HG03442 (cell line): ENCODE results near the gene ZBTB16.

ENCODE experiments used
- ATAC-seq: cut with Tn5 transposase; IDR thresholded peaks from one replicate; pipeline ENCODE4 v1.9.1; 2021; ENCODE audit warnings: mild to moderate bottlenecking, moderate library complexity; ENCODE audit not compliant: unreplicated experiment

ZBTB16 gene

DNA sequence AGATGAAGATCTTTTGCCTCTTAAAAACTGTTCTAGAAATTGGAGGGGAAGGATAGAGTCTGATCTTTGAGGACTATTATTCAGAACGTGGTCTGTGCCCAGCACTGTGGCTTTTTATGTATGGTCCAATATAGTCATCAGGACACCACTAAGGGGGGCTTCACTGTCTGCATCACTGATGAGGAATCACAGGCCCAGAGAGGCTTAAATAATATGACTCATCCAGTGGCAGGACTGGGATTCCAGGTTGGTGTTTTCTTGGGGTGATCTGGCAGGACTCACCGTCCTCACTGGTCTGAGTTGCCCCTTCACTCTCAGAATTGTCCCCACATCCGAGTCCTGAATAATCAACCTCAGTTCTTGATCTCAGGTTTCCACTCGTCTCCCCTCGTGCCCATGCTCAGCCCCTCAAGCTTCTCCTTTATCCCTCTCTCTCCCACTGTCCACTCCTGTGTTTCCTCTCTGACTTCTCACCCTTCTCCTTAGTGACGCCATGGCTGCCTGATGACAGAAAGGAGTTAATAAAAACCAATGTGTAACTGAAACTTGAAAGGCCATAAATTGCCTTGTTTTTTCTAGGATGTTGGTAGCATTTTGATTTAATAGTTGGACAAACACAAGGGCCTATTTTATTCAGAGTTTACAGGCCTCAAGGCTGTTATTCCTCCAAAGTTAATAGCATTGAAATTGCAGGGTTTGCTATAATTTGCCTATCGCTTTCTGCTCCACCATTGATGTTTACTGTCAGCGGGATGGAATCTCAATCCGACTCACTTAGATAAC, 141.0 kb downstream of the ZBTB16 start:
- no peak for ATAC-seq

DNA sequence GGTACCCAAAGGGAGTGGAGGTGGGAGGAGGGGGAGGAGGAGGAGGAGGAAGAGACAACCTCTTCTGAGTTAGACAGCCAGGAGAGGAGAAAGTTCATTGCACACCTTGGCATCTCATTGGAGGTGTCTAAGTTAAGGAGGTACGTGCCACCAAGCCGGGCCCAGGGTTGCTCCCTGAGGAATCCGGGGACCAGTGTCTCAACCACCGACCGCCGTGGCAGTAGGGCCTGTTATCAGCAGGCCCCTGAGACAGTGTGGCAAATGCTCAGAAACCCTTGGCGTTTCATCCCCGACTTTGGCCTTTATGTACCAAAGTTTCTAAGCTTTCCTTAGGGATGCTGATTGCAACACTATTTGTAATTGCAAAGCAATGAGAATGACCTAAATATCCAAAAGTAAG, 141.7 kb downstream of the ZBTB16 start:
- ATAC-seq: no peak

DNA sequence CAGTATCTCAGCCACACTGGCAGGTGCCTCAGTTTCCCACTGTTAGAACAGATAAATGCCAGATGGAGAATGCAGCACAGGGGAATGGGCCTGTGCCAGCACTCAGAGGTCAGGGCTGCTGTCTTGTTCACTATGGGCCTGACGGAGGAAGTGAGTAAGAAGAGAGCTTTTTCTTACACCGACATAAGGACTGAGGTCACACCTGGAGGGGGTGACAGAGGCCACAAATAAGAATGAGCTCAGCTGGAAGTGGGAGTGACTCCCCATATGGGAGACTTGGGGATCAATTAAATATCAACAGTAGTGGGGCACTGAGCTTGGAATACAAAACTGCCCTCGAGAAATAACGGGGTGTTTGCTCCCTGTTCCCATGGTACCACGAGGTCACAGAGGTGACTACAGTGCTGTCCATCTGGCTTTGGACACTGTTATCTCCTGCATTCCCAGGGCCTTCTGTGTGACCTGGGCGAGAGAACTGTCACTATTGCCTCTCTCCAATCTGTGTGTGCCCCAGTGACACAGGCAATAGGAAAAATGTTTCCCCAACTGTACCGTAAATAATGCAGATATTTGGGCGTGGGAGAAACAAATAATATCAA, 142.6 kb downstream of the ZBTB16 start:
- no peak for ATAC-seq

DNA sequence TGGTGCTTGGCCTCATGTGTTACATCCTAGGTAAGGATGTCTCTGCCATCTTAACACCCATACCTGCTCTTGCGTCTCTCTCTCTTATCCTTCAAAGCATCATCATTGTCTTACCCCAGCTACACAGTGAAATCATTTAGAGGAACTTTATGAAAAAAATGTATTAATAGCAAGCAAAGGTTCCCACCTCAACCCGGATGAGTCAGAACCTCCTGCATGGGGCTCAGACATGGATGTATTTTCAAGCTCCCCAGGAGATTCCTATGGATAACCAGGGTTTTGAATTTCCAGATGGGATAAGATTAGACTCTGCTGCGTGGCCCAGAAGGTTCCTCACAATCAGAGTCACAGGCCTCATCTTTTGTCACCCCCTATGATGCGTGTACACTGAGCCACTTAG, 147.6 kb downstream of the ZBTB16 start:
- ATAC-seq: no peak

DNA sequence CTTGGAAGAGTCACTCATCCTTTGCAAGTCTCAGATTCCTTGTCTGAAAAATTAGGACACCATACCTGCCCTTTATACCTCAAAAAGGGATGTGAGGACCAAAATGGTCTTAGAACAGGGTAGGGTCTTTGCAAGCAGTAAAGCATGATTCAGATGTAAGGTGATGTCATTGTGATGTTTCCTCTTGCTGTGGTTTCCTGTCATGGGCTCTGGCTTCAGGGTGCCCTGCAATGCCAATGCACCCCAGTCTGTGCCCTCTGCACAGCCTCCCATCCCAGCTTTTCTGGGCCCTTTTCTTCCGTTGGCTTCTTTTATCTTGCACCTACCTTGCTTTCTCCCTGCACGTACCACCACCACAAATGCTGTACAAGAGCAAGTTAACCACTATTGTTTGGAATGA, 148.9 kb downstream of the ZBTB16 start:
- ATAC-seq: no peak

DNA sequence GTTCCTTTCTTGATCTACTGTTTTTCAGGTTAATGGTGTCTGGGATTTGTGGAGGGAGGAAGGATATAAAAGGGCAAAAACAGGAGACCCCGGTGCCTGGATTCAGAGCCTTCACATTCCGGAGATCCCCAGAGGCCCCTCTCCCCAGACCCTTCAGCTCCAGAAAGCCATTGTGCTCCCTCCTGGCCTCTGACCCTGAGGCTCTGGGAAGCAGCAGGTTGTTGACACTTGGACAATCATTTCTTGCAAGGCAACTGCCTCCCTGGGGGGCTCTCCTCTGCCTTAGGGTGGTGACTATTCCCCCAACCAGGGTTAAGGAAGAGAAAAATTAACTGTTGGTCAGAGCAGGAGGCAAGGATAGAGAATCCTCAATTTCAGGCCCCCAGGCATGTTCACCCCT, 149.8 kb downstream of the ZBTB16 start:
- ATAC-seq: no peak

DNA sequence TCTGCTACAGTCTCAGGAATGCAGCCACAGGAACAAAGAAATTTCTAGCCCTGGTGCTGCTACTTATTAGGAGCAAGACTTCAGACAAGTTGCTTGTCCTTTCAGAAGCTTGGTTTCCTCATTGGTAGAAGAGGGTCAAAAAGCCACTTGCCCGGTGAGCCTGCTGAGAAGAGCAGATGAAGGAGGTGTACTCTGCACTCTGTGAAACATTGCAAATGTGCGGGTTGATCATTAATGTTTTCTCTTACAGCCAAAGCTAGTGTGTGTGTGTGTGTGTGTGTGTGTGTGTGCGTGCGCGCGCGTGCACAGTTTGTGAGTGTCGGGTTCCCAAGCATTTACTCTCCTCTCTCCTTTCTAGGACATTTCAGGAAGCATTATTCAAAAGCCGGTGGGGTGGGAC, 150.4 kb downstream of the ZBTB16 start:
- ATAC-seq: no peak

DNA sequence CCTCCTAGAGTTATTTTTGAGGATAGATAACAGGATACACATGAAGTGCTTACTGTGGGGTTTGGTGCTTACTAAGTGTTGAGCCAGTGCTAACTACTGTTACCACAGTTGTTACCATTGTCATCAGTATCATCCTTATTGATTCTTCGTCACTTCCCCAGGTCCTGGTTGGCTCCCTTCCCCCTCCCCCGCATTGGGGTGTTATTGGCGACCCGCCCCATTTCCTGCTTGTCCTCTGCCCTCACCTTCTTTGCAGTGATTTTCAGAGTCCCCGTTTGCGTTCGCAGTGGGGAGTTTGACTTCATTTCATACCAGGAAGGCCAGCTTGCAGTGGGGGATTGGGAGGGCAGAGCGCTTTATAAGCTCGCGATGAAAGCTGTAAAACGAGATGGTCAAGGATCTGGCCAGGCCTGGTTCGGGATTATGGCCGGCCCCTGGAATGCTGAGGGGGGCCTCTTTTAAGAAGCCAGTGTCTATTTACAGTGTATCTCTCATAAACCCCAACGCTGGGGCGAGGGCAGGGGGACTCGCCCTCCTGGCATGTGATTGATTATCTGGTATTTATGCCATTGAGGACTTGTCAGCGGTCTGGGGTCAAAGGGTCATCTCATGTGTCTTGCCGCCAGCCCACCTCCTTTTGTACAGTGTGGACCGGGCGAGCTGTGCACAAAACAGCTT, 152.1 kb downstream of the ZBTB16 start:
- ATAC-seq: no peak

DNA sequence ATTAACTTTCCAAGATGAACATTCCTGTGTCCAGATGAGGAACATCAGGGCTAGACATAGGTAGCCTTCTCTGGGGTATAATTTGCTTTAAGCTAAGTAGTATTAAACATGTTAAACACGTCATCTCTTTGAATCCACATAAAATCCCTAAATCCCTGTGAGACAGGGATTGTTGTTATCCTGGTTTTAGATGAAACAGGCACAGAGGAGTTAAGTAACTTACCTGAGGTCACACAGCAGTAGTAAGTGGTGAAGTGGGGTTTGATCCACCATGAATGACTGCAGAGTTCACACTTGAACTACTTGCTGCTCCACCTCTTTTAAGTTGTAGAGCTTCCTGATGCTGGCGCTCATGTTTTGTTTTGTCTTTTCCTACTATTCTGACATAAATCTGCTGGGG, 154.1 kb downstream of the ZBTB16 start:
- ATAC-seq: no peak

DNA sequence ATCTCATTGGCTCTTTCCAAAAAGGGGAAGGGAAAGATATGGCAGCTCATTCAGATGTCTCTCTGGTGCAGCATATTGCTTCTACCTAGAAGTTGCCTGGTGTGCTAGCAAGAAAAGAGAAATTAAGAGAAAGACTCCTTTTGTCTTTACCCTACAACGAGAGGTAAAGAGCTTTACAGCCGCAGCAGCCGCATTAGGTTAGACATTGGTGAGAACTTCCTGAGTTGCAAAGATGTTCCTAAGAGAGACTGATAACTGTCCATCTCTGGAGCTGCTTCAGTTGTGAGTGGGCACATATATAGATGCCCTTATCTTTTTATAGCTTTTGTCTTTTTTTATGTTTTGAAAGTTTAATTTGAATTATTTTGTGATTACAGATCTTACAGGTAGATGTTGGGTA, 155.9 kb downstream of the ZBTB16 start:
- ATAC-seq: no peak

DNA sequence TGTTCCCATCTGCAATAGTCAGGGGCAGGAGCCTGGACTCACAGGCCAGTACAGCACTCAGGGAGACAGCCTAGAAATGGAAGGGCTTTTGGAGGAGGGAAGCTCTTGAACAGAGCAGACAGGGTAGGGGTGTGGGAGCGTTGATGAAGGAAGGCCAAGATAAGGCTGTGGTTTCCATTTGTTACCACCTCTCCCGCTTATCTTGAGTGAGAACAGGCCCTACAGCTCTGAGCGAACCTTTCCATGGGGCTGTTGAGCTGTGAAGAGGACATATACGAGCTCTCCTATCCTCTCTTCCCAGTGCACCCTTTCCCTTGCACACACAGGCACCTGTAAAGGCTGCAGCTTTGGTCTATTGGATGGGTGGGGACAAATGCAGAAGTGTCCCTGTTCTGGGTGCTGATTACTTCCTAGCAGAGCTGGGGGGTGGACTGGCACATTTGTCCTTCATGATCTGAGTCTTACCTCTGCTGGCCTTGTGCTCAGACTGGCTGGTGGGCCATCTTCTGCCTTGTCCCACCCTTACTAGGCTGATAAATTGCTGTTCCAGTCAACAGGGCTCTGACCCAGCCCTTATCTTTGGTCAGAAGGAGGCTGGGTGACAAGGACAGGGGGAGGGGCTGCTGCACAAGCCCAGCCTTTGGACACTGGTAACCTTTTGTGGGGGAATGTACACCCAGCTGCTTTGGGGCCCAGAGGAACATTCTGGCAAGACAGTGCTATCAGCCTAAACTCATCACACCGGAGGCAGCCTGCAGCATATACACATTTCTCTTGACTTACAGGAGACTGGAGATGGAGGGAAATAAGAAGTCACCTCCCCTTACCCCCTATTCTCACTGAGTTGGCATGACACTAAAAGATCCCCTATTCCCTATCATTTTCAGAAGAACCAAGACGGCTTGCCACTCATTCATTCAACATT, 156.6 kb downstream of the ZBTB16 start:
- no peak for ATAC-seq

DNA sequence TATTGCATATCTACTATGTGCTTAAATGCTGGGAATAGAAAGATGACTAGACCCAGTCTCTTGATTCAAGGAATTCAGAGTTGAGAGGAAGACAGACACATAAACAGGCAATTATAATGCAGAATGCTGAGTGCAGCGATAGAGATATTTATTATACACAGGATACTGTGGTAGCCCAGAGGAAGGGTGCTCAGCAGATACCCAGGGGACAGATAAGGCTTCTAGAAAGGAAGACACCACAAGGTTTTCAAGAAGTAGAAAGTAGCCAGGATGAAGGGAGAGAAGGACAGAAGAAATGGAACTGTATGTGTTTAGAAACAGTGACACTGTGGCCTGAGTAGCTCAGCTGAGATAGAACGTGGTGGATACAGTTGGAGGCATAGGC, 157.3 kb downstream of the ZBTB16 start:
- ATAC-seq: no peak

DNA sequence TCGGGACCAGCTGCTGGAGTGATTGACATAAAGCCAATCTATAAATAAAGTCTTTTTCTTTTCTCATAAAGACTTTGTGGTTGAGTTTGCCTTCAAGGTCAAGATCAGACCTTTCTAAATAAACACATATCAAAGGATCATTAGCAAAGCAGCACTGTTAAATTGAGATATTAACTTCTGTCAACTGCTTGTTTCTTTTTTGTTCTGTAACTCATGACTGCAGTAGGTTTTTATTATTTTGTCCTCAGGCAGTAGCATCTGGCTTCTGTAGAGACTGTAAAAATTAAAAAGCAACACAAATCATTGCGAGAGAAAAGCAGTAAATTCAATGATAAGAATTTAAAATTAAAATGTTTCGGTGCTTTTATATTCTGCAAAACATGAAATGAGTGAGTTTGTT, 159.0 kb downstream of the ZBTB16 start:
- no peak for ATAC-seq

DNA sequence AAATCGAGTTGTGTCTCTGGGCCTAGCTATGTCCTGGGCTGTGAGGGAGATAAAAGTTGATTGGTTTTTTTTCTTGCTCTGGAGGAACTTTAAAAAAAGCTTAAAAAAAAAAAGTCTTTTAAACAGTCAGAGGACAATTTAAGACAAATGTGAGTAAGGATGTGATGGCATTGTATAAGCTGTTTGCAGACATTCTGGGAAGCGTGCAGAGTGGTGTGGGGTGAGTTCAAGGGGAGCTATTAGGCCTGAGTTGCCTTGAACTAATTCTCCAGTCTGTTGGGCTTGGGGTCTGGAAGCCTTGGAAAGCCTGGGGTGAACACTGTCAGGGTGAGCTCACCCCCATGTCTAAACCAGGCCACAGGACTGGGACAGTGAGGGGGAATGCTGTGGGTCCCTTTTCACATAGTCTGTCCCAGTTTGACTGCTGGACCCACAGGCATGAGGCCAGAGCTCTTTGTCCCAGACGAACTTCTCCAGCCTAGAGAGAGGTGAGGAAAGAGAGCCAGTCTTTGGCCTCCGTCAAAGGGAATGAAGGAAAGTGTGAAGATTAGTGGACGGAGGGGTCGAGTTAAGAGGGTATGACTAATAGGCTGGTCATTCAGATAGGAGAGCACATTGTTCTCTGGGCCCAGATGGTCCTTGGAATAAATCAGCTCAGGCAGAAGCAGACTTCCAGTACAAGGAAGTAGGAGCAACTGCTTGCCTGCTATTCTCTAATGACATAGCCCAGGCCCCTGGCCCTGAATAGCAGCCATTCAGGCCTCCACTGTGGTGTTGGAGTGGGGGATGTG, 160.2 kb downstream of the ZBTB16 start:
- no peak for ATAC-seq

DNA sequence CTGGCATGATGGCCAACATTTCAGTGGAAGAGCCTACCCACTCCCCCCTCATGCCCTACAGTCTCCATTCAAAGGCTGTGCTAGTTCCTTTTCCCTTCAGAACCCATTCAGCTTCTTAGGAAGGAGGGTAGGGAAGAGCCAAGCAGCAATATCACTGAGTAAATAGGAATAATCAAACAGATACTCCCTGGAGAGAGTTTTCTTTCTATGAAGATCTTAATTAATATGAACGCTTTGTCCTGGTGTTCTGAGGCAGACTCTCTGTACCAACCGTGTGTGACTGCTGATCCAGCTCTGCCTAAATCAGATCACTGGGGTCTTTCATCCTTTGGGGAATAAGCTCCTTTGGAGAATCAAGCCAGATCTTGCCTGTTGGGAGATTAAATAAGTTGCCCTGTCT, 161.5 kb downstream of the ZBTB16 start:
- ATAC-seq: no peak

DNA sequence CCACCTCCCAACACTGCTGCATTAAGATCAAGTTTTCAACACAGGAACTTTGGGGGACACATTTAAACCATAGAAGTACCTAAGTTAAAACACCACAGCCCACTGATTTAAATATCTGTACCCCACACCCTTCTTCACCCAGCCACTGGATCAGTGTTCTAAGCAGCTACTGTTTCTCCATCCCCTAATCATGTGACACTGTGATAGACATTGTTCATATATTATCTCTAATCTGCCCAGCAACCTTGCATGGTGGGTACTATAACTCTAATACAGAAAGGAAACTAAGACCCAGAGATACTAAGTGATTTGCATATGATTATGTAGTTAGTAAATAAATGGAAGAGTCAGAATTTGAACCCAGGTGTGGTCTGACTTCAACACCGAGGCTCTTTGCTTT, 166.2 kb downstream of the ZBTB16 start:
- ATAC-seq: no peak

DNA sequence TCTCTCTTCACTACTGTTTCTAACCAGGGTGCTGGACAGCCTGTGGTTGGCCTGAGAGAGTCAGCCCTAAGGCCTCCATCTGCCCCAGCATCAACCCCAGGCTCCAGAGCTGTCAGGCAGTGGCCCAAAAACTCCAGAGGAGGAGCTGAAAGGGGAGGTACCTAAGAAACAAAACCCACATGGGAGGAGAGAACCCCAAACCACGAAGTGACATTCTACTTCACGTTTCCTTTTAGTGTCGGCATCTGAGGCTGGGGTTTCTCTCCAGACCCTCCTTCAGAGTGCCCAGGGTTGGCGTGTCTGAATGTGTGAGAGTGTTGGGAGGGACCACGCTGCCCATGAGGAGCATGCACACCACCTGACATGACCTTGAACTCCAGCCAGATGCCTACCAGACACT, 166.8 kb downstream of the ZBTB16 start:
- no peak for ATAC-seq

DNA sequence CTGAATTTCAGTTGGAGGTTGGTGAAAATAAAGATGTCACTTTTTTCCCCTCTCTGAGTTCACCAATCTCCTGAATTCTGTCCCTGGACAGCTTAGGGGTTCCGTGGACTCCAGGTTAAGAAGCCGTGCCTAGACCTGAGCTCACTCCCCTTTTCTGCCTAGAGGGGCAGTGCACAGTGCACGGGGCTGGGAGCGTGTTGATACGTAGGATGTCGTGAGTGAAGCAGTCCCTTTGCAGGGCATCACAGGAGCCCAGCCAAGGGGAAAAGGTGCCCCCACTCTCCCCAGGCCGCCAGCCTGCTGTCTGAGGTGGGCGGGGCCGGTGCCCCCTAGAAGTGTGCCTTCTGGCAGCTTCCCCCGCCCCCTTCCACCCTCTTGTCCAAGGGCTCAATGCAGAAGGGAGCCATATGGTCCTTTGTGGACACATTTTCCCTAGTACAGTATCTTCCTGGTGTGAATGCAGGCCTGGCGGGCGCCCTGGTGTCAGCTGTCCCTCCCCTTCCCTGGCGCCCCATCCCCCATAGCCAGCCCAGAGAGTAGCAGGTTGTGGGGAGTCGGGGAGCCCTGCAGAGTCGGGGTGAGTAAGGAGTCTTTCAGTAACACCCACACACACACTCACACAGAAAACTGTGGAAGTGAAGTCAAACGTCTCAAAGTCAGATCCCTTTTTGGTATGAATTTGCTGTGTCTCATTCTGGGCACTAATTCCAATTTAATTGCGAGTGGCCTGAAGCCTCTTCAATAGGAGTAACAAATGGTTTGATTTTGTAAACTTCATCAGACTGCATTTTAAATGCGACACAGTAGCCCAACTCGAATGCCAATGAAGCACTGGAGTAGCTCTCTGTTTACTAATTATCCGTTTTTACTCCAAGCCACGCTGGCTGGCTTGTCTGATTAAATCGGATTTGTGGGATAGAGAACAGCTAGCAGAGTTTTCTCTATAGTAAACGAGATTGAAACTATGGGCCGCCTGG, 169.2 kb downstream of the ZBTB16 start:
- ATAC-seq: no peak

DNA sequence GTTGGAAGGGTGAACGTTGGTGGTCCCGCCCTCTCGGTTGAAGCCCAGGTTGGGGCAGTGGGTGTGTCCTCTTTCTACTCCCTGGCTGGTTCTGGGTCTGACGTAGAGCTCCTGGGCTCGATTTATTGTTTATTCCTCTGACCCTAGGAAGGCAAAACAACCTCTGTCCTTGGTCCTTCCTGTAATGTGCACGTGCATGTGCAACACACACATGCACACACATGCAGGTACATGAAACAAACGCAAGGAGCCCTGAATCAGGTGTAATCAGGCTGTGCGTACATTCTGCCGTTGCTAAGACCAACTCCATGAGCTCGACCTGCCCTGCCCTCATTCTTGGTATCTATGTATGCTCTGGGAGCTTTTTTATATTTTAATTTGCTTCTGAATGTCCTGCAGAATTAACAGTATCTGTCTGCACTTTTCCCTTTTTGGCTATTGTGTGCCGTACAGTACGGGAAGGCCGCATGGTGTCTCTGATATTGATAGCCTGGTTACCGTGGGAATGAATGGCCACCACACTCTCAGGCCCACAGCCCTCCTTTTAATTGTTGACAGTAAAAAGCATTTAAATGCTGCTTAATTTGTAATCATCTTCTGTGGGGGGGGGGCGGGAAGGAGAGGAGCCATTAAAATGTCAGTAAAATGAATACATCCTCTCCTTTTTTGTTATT, 170.7 kb downstream of the ZBTB16 start:
- ATAC-seq: no peak
